HG02870 (cell line): ENCODE results near the gene ADGRG3.

ENCODE experiments used
- ATAC-seq: cut with Tn5 transposase; IDR thresholded peaks from one replicate; pipeline ENCODE4 v1.9.1; 2021; ENCODE audit warnings: mild to moderate bottlenecking, moderate library complexity; ENCODE audit not compliant: unreplicated experiment

The ADGRG3 gene

DNA sequence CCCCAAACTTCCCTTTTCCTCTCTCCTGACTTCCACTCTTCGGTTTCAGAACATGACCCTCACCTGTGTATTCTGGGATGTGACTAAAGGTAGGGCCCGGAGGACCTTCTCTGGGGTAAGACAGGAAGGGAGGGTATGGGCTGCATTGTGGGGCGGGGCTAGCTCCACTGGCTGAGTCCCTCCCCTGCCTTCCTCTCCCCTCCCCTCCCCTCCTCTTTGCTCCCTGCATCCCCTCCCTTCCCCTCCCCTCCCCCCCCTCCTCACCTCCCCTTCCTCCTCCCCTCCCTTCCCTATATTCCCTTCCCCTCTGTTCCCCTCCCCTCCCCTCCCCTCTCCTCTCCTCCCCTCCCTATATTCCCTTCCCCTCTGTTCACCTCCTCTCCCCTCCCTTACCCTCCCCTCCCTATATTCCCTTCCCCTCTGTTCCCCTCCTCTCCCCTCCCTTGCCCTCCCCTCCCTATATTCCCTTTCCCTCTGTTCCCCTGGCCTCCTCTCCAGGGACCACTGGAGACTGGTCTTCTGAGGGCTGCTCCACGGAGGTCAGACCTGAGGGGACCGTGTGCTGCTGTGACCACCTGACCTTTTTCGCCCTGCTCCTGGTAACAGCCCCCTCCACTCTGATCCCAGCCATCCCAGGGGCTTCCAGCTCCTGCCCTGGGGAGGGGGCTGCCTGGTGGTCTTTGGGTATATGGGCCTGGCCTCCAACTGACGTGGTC, 11.8 kb downstream of the ADGRG3 start:
- no peak for ATAC-seq

- ATAC-seq: no peak
These were observed 12.8 kb downstream of the ADGRG3 start for GRCh38 chr16:57680842-57681375.

DNA sequence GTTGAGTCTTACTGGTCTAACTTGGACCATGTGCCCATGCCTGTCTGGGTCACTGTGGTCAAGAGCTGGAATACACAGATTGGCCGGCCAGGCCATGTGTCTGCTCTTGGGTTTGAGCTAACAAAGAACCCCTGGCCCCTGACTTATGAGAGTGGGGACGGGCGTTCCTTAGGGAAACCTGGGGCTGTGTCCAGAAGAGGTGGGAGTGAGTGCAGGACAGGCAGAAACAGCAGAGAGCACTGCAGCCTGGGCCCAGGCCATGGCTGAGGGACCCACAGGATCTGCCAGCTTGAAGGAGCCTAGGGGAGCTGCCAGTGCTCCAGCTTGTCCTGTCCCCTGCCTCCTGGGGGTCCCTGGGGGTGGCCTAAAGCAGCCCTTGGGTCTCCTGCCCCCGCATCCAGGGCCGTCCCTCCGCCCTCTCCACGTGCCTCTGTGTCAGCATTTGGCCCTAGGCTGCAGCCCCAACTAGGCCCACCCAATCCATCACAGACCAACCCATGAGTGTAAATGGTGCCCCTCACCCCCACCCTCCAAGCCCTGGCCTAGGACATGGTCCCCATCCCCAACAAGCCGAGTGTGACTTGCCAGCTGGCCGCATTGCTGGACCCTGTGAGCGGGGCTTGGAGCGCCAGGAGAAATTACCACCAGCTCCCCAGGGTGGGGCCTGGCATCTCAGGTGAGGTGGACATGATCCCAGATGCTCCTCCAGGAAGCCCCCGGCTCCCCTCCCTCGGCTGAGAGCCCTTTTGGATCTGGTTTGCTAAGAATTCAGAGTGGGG, 14.0 kb downstream of the ADGRG3 start:
- no peak for ATAC-seq

GRCh38 chr16:57682809-57683635, 14.9 kb downstream of the ADGRG3 start:
- no peak for ATAC-seq

DNA sequence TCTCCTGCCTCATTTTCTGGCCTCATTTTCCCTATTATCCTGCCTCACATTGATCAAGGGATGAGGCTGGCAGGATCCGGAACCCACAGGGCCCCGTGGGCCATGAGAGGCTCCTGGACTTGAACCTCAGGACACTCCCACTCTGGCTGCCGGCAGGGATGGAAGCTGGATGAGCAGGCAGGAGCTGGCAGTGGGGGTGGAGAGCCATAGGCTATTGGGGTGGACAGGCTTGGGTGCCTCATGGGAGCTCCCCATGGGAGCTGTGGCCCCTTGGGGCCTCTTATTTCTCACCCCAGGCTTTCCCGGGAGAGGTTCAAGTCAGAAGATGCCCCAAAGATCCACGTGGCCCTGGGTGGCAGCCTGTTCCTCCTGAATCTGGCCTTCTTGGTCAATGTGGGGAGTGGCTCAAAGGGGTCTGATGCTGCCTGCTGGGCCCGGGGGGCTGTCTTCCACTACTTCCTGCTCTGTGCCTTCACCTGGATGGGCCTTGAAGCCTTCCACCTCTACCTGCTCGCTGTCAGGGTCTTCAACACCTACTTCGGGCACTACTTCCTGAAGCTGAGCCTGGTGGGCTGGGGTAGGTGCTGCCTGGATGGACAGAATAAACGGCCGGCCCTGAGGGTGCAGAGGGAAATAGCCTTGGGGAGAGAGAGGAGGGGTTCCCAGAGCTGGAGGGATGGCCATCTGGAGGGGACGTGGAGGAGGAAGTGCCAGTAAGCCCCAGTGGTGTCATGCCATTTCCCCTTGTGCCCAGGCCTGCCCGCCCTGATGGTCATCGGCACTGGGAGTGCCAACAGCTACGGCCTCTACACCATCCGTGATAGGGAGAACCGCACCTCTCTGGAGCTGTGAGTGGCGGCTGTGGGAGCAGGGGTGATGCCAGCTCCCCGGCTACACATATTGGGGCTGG, 15.8 kb downstream of the ADGRG3 start:
- ATAC-seq: no peak

DNA sequence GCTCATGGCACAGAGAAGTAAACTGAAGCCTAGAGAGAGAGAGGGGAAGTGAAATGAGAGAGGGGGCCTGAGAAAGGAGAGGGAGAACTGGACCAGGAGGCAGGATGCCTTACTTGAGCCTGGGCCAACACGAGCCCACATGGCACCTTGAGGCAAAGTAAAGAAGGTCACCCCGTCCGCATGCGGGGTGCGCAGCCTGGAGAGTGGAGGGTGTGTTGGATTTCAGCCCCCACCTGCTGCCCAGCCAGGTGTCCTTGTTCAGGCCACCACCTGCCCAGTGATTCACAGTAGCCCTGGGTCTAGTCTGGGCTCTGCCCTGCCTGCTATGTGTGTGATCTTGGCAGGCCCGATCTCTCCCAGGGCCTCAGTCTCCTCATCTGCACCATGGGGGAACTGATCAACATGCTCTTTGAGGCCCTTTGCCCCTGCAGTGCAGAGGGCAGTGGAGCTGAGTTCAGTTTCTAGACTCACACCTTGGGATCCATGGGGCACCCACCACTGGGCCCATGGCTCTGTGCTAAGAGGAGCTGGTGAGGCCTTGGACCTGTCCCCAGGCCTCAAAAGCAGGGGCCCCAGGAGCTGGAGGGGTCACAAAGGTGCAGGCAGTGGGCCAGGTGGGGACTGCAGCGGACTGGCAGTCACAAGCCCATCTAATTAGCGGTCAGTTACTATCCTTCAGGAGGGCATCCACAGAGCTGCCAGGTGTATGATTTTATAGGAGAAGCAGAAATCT, 16.7 kb downstream of the ADGRG3 start:
- no peak for ATAC-seq

DNA sequence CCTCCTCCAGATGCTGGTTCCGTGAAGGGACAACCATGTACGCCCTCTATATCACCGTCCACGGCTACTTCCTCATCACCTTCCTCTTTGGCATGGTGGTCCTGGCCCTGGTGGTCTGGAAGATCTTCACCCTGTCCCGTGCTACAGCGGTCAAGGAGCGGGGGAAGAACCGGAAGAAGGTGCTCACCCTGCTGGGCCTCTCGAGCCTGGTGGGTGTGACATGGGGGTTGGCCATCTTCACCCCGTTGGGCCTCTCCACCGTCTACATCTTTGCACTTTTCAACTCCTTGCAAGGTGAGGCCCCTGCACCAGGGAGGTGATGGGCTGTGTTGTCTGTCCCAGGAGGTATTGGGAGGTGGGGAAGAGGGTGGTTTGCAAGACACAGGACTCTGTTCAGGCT, 17.5 kb downstream of the ADGRG3 start:
- no peak for ATAC-seq

- no peak for ATAC-seq
These were observed 18.5 kb downstream of the ADGRG3 start for GRCh38 chr16:57686577-57686976.

DNA sequence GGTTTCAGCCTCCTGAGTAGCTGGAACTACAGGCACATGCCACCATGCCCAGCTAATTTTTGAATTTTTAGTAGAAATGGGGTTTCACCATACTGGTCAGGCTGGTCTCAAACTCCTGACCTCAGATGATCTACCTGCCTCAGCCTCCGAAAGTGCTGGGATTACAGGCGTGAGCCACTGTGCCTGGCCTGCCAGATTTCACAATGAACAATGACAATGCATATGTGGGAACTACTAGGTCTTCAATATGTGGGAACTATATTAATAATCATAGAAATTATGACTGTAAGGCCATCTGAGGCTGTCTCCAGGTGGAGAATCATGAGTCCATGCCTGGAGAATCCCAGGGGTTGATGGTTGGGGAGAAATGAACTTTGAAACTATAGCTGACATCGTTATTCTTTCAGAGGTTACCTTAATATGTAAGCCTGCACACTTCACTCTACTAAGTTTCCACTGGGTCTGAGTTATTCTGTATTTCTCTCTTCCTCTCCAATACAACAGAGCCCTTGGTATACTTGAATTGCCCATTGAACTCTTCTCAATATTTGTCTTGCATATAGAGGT, 19.3 kb downstream of the ADGRG3 start:
- ATAC-seq: no peak

DNA sequence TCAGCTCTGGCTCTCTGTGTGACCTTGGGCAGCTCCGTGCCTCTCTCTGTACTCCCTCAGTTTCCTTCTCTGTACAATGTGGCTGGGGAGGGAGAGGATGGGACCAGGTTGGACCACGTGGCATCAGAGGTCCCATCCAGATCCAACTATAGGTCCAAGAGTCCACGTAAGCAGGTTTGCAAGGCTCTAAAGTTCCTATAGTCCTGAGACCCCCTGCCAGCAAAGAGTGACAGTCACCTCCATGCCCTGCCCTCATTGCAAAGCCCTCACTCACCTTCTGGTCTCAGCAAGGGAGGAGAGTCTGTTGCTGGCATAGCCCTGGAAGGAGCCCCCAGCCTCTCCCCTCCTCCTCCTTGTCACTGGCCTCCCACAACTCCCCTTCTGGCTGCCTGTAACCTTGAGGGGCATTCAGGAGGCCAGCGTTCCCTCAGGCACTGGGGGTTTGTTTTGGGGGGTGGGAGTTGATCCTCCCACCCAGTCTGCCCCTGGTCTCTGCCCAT, 20.4 kb downstream of the ADGRG3 start:
- ATAC-seq: no peak

DNA sequence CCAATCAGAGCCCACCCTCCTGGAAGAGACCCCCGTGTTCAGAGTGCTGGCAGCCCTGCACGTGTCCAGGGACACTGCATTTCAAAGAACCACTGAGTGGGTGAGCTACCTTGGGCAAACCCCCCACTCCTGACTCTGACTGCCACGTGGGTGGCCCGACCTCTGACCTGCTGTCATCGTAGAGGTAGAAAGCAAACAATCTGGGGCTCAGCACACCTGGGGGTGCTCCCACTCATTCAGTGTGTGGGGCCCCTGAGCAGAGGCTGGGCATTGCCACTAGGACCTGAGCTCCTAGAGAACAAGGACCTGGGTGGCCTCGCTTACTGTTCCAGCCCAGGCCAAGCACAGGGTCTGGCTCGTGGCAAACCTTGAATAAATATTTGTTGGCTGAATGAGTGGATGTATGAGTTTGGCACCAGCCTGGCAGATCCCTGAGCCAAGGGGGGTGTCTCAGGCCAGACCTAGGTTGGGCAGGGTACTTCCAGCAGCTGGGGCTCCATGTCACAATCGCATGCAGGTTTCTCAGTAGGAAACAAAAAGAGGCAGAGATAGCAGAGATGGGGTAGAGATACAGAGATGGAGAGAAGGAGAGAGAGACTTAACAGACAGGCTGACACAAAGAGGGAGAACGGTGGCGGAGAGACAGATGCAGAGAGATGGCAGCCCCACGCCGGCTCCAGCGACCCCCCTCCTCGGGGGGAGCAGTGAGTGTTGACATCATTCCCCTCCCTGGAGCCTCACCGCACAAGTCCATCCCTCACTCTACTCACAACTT, 21.1 kb downstream of the ADGRG3 start:
- no peak for ATAC-seq

- peak; percentile 69 for ATAC-seq
These were observed 21.9 kb downstream of the ADGRG3 start for GRCh38 chr16:57689762-57690558.

GRCh38 chr16:57690782-57691471, 22.8 kb downstream of the ADGRG3 start:
- ATAC-seq: no peak

DNA sequence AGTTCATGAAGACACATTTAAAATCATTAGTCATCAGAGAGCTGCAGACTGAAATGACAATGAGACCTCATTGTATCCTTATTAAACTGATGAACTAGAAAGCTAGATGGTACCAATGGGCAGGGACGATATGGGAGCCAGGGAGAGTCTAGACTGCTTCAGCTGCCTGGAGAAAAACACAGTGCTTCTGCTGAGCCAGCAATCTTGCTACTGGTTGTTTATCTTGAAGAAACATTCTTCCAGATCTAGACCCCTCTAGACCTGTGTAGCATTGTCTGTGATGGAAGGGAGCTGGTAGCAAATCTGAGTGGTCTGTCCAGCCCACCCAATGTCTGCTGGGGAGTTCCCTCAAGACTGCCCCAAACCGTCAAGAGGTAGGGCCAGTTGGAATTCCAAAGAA, 24.5 kb downstream of the ADGRG3 start:
- no peak for ATAC-seq

DNA sequence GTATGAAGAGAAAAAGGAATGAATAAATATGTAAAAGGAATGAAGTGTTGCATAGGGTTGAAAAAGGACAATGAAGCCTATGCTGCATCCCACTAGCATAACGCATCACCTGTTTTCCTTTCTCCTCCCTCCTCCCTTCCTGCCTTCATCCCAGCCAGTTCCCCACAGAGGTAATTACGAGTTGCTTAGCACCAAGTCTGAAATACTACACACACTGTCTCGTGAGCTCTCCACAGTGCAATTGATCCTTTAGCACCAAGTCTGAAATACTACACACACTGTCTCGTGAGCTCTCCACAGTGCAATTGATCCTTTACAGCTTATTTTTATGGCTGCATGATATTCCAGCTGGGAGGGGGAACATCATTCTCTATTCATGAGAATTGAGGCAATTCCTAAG, 25.4 kb downstream of the ADGRG3 start:
- no peak for ATAC-seq

DNA sequence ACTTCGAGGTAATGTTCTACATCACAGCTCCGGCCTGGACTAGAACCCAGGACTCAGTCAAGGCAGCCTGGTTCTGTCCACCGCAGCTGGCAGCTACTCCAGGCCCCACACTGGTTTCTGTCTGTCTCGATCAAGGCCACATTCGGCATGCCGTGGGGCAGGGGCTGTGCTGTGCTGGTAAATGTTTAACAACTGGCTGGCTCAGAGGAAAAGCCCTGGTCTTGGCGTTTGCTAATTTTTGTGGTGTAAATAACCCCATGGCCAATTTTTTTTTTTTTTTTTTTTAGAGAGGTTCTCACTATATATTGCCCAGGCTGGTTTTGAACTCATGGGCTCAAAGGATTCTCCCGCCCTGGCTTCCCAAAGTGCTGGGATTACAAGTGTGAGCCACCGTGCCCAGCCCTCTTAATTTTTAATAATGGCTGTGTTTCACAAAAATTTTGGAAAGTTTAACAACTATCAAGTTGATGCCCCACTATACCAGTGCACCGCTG, 26.2 kb downstream of the ADGRG3 start:
- ATAC-seq: no peak
